ENCODE results near the gene EXT2. TPM values are rescaled to one million over a fixed set of nuclear protein-coding genes. Genes with fewer than 3 reads are reported as not detected.

EXT2 gene
- total RNA-seq, 4 donors from 2014 or later: 19.0 to 53.2 (median 44.5) TPM

GRCh38 chr11:44171518-44171917 lies 76.0 kb downstream of the EXT2 start:
- no peak overlapping the region for H3K27ac ChIP-seq
- DNase-seq: no peak
- no peak for TF ChIP-seq CTCF (IDR thresholded peaks at IDR 0.05)
- WGBS, 2 donors: 87 to 98% methylated on average over 4 of the region's 4 CpGs
- H3K9me3 ChIP-seq: no peaks in the 10 kb centered on the region
- no peaks in the 10 kb centered on the region for H3K27me3 ChIP-seq
- no peak overlapping the region for H3K4me3 ChIP-seq
- peaks cover 0 to 28% (median 5%) of the 10 kb centered on the region in 3 donors for H3K36me3 ChIP-seq
- no peaks in the 10 kb centered on the region for H3K4me1 ChIP-seq
- intact Hi-C loops (cut with DNase I): no loop called here

GRCh38 chr11:44172966-44173365 lies 77.5 kb downstream of the EXT2 start:
- Histone ChIP-seq H3K9me3 (no peaks in the 10 kb centered on the region), H3K4me1 (no peaks in the 10 kb centered on the region), H3K27ac (no peak overlapping the region), H3K4me3 (no peak overlapping the region), H3K36me3 (peaks cover 0 to 28% (median 5%) of the 10 kb centered on the region in 3 donors), H3K27me3 (no peaks in the 10 kb centered on the region)
- TF ChIP-seq POLR2A (IDR thresholded peaks at IDR 0.05) (no peak), CTCF (IDR thresholded peaks at IDR 0.05) (no peak)
- no peak for DNase-seq
- intact Hi-C loops (cut with DNase I): no loop called here
- 90 to 94% methylated on average over 3 of the region's 3 CpGs for WGBS, 2 donors

- Histone ChIP-seq H3K27ac (no peak overlapping the region), H3K4me1 (no peaks in the 10 kb centered on the region), H3K27me3 (no peaks in the 10 kb centered on the region), H3K36me3 (peaks cover 0 to 28% (median 5%) of the 10 kb centered on the region in 3 donors), H3K4me3 (no peak overlapping the region), H3K9me3 (no peaks in the 10 kb centered on the region)
- WGBS, 2 donors: 79 to 83% methylated on average over 1 of the region's 1 CpG
- TF ChIP-seq CTCF (IDR thresholded peaks at IDR 0.05) (no peak), POLR2A (IDR thresholded peaks at IDR 0.05) (no peak)
- no peak for DNase-seq
- intact Hi-C loops (cut with DNase I): no loop called here
These were observed 79.4 kb downstream of the EXT2 start for GRCh38 chr11:44174842-44175241.

GRCh38 chr11:44176546-44177213 lies 81.2 kb downstream of the EXT2 start:
- intact Hi-C loops (cut with DNase I): no loop called here
- TF ChIP-seq CTCF (IDR thresholded peaks at IDR 0.05) (no peak), POLR2A (IDR thresholded peaks at IDR 0.05) (no peak)

GRCh38 chr11:44177905-44178304 lies 82.4 kb downstream of the EXT2 start:
- Histone ChIP-seq H3K27ac (no peak overlapping the region), H3K4me1 (no peaks in the 10 kb centered on the region), H3K27me3 (no peaks in the 10 kb centered on the region), H3K9me3 (no peaks in the 10 kb centered on the region), H3K36me3 (peaks cover 0 to 12% (median 1%) of the 10 kb centered on the region in 3 donors), H3K4me3 (no peak overlapping the region)
- no peak for DNase-seq
- TF ChIP-seq POLR2A (IDR thresholded peaks at IDR 0.05): no peak
- TF ChIP-seq CTCF (IDR thresholded peaks at IDR 0.05): no peak
- 82 to 86% methylated on average over 1 of the region's 1 CpG for WGBS, 2 donors
- intact Hi-C loops (cut with DNase I): no loop called here

More at GRCh38 chr11:44176546-44177213, 81.2 kb downstream of the EXT2 start:
- peaks cover 0 to 24% (median 5%) of the 10 kb centered on the region in 3 donors for H3K36me3 ChIP-seq
- 71 to 81% methylated on average over 5 of the region's 5 CpGs for WGBS, 2 donors
- no peaks in the 10 kb centered on the region for H3K9me3 ChIP-seq
- DNase-seq: no peak
- no peaks in the 10 kb centered on the region for H3K27me3 ChIP-seq
- H3K27ac ChIP-seq: no peak overlapping the region
- H3K4me3 ChIP-seq: no peak overlapping the region
- no peaks in the 10 kb centered on the region for H3K4me1 ChIP-seq
